Suprapubic skin (tissue), 4 donors: Measurements from ENCODE around the gene ANKRD66.

Experiments used
- CTCF ChIP-seq, 2 donors: fragments of 200-600 bp in 1 of 2; fragments of 450-650 bp in 1 of 2; sonication (generic) in 1 of 2; IDR thresholded peaks; one replicate each; pipeline ENCODE4 v1.5.1; 2016 to 2019; ENCODE audit warnings: antibody characterized with exemption in 2 of 2, mild to moderate bottlenecking in 1 of 2, moderate library complexity in 1 of 2
- EP300 ChIP-seq: sonication (generic); formaldehyde crosslinking; IDR thresholded peaks from one replicate; pipeline ENCODE4 v1.6.1; 2017; ENCODE audit warnings: antibody characterized with exemption
- POLR2A ChIP-seq, 2 donors: fragments of 450-650 bp; IDR thresholded peaks; one replicate each; pipeline ENCODE4 v1.6.1; 2017; ENCODE audit warnings: antibody characterized with exemption in 2 of 2, mild to moderate bottlenecking in 2 of 2, moderate library complexity in 2 of 2
- POLR2AphosphoS5 ChIP-seq, 3 donors: sonication (generic); formaldehyde crosslinking; IDR thresholded peaks; one replicate each; pipeline ENCODE4 v1.6.1; 2017; ENCODE audit warnings: antibody characterized with exemption in 3 of 3

- TF ChIP-seq POLR2A (IDR thresholded peaks at IDR 0.05) (no peak), POLR2AphosphoS5 (IDR thresholded peaks at IDR 0.05) (no peak), CTCF (IDR thresholded peaks at IDR 0.05) (no peak), EP300 (no peak)
Observed at GRCh38 chr6:46751658-46752057, 4.9 kb downstream of the ANKRD66 start.
